Measurements from ENCODE around the gene HSBP1. TPM values are rescaled to one million over a fixed set of nuclear protein-coding genes. Genes with fewer than 3 reads are reported as not detected.

Gene HSBP1
- total and polyA plus RNA-seq, 2 of the 13 experiments (the other 11 are each of a cell fraction or from before 2014, with no cell fraction given), result 249 to 292 TPM

- TF ChIP-seq AGO2 (optimal IDR thresholded peaks at IDR 0.05; ENCODE audit: low read depth, low read length) (peak; percentile 76), HNF4A (CRISPR knock-in tag; IDR thresholded peaks at IDR 0.05) (0 out of 2 replicates have a peak, but pooled peaks have one; percentile 14), ZNF598 (CRISPR knock-in tag; IDR thresholded peaks at IDR 0.05; ENCODE audit: borderline replicate concordance) (0 out of 2 replicates have a peak, but pooled peaks have one; percentile 4), ZBTB40 (IDR thresholded peaks at IDR 0.05) (peak; percentile 53), ZBTB40 (CRISPR knock-in tag; IDR thresholded peaks at IDR 0.05) (peak; percentile 38; the same call in 1 of the 2 replicates), AHDC1 (CRISPR knock-in tag; IDR thresholded peaks at IDR 0.05; ENCODE audit: borderline replicate concordance) (no peak), KLF9 (CRISPR knock-in tag; IDR thresholded peaks at IDR 0.05; ENCODE audit: low read depth) (no peak), ZBTB39 (CRISPR knock-in tag; IDR thresholded peaks at IDR 0.05) (no peak; the same call in 1 of the 2 replicates)
Measured at GRCh38 chr16:83807710-83808572, at the start of gene HSBP1 (continued).
